ENCODE measurements around the gene GFRA1. TPM values are rescaled to one million over a fixed set of nuclear protein-coding genes. Genes with fewer than 3 reads are reported as not detected.
"Not testable (repeated sequence)": the region's sequence is repeated elsewhere in the genome, so short reads cannot be mapped to it uniquely, and the experiment has no call there.

The GFRA1 gene
- polyA plus RNA-seq, 1 donor (not counting 4 experiments of a cell fraction or from before 2014, with no cell fraction given), result not detected

DNA sequence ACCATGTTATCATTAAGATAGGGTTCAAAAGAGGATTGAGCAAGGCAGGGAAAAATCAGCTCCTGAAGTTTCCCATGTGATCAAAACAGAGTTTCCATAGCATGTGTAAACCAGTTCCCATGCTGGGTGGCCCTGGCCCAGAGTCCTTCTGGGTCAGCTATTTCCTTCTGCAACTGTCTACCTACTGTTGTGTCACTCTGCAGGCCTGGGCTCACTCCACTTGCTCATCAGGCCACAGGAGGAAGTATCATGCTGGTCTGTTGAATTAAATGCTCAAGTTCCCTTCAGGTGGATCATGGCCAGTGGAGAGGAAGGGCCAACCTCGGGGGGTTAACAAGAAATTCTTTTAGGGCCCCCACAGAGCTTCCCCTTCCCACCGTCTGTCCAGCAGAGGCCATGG is 104.7 kb downstream of the GFRA1 start:
- no peak for TF ChIP-seq EZH2 (IDR thresholded peaks at IDR 0.05; ENCODE audit: low read length)
- TF ChIP-seq, protein P1, sequence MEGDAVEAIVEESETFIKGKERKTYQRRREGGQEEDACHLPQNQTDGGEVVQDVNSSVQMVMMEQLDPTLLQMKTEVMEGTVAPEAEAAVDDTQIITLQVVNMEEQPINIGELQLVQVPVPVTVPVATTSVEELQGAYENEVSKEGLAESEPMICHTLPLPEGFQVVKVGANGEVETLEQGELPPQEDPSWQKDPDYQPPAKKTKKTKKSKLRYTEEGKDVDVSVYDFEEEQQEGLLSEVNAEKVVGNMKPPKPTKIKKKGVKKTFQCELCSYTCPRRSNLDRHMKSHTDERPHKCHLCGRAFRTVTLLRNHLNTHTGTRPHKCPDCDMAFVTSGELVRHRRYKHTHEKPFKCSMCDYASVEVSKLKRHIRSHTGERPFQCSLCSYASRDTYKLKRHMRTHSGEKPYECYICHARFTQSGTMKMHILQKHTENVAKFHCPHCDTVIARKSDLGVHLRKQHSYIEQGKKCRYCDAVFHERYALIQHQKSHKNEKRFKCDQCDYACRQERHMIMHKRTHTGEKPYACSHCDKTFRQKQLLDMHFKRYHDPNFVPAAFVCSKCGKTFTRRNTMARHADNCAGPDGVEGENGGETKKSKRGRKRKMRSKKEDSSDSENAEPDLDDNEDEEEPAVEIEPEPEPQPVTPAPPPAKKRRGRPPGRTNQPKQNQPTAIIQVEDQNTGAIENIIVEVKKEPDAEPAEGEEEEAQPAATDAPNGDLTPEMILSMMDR (optimal IDR thresholded peaks at IDR 0.05 in 1 of 3, IDR thresholded peaks at IDR 0.05 in 1 of 3, conservative IDR thresholded peaks at IDR 0.05 in 1 of 3; ENCODE audit: extremely low read depth in 1 of 3, insufficient read depth in 2 of 3, low read length in 3 of 3), result no peak
- Histone ChIP-seq H3K27ac (ENCODE audit: control insufficient read depth, insufficient read depth, low read length) (no peak overlapping the region), H3K9me1 (ENCODE audit: control insufficient read depth, extremely low read depth, insufficient read depth, low read length) (no peaks in the 10 kb centered on the region), H3K4me3 (ENCODE audit: control insufficient read depth in 2 of 3, extremely low read depth in 1 of 3, insufficient read depth in 2 of 3, low read depth in 1 of 3, low read length in 3 of 3) (no peak overlapping the region), H3K4me1 (ENCODE audit: control insufficient read depth, extremely low read depth, insufficient read depth, low read length) (no peaks in the 10 kb centered on the region), H3K36me3 (ENCODE audit: control insufficient read depth in 2 of 2, extremely low read depth in 1 of 2, insufficient read depth in 2 of 2, low read length in 2 of 2) (no peaks in the 10 kb centered on the region), H3K79me2 (ENCODE audit: control insufficient read depth, insufficient read depth, low read length) (no peaks in the 10 kb centered on the region), H3K4me2 (ENCODE audit: control insufficient read depth, extremely low read depth, insufficient read depth, low read depth, low read length) (no peak overlapping the region), H3K9ac (ENCODE audit: control insufficient read depth, extremely low read depth, insufficient read depth, low read length) (no peak overlapping the region), H3K27me3 (ENCODE audit: control insufficient read depth, extremely low read depth, insufficient read depth, low read length) (no peaks in the 10 kb centered on the region), H2AFZ (ENCODE audit: control insufficient read depth, low read length) (no peak overlapping the region), H4K20me1 (ENCODE audit: control insufficient read depth, extremely low read depth, insufficient read depth, low read length) (no peaks in the 10 kb centered on the region), H3K9me3 (ENCODE audit: control insufficient read depth, low read depth, low read length) (no peaks in the 10 kb centered on the region)
- FAIRE-seq, result no peak
- dilution Hi-C loops (cut with MboI; ENCODE audit: extremely low pct_ligation_motif_present, low sequenced_read_pairs), result no loop called here
- DNase-seq (ENCODE audit: low read depth, low spot score), result no peak

DNA sequence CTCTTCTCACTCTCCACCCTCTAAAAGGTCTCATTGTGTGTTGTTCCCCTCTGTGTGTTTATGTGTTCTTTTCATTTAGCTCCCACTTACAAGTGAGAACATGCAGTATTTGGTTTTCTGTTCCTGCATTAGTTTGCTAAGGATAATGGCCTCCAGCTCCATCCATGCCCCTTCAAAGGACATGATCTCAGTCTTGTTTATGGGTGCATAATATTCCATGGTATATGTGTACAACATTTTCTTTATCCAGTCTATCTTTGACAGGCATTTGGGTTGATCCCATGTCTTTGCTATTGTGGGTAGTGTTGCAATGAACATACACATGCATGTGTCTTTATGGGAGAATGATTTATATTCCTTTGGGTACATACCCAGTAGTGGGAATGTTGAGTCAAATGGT is 107.1 kb downstream of the GFRA1 start:
- H3K4me1 ChIP-seq (ENCODE audit: control insufficient read depth, extremely low read depth, insufficient read depth, low read length); H3K9ac ChIP-seq (ENCODE audit: control insufficient read depth, extremely low read depth, insufficient read depth, low read length); H2AFZ ChIP-seq (ENCODE audit: control insufficient read depth, low read length); H3K4me2 ChIP-seq (ENCODE audit: control insufficient read depth, extremely low read depth, insufficient read depth, low read depth, low read length); H3K9me3 ChIP-seq (ENCODE audit: control insufficient read depth, low read depth, low read length); H3K27me3 ChIP-seq (ENCODE audit: control insufficient read depth, extremely low read depth, insufficient read depth, low read length); FAIRE-seq; H3K4me3 ChIP-seq (ENCODE audit: control insufficient read depth in 2 of 3, extremely low read depth in 1 of 3, insufficient read depth in 2 of 3, low read depth in 1 of 3, low read length in 3 of 3); H3K27ac ChIP-seq (ENCODE audit: control insufficient read depth, insufficient read depth, low read length); dilution Hi-C loops (cut with MboI; ENCODE audit: extremely low pct_ligation_motif_present, low sequenced_read_pairs); H4K20me1 ChIP-seq (ENCODE audit: control insufficient read depth, extremely low read depth, insufficient read depth, low read length); H3K9me1 ChIP-seq (ENCODE audit: control insufficient read depth, extremely low read depth, insufficient read depth, low read length); DNase-seq (ENCODE audit: low read depth, low spot score); H3K36me3 ChIP-seq (ENCODE audit: control insufficient read depth in 2 of 2, extremely low read depth in 1 of 2, insufficient read depth in 2 of 2, low read length in 2 of 2); H3K79me2 ChIP-seq (ENCODE audit: control insufficient read depth, insufficient read depth, low read length): not testable (repeated sequence)

DNA sequence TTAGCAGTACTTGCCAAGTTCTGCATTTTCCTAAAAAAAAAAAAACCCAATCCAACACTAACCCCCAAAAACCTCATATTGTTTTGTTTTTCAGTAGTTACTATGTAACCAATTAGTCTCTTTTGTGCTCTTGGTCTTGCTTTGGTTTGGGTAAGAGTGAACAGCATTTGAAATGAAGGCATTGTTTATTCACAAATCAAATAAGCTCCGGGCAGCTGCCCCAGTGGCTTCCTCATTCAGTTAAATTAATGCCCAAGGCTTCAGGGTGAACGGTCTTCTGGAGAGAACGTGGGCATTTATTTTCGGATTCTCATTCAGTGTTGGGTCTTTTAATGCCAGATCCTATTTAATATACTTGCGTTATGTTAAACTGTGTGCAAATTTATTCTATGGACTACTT is 108.7 kb downstream of the GFRA1 start:
- H3K9me3 ChIP-seq (ENCODE audit: control insufficient read depth, low read depth, low read length), result no peaks in the 10 kb centered on the region
- FAIRE-seq (no peak), DNase-seq (ENCODE audit: low read depth, low spot score) (no peak)
- no peak overlapping the region for H3K9ac ChIP-seq (ENCODE audit: control insufficient read depth, extremely low read depth, insufficient read depth, low read length)
- no peak overlapping the region for H2AFZ ChIP-seq (ENCODE audit: control insufficient read depth, low read length)
- dilution Hi-C loops (cut with MboI; ENCODE audit: extremely low pct_ligation_motif_present, low sequenced_read_pairs), result no loop called here
- no peak overlapping the region for H3K4me3 ChIP-seq (ENCODE audit: control insufficient read depth in 2 of 3, extremely low read depth in 1 of 3, insufficient read depth in 2 of 3, low read depth in 1 of 3, low read length in 3 of 3)
- no peak overlapping the region for H3K4me2 ChIP-seq (ENCODE audit: control insufficient read depth, extremely low read depth, insufficient read depth, low read depth, low read length)
- no peaks in the 10 kb centered on the region for H4K20me1 ChIP-seq (ENCODE audit: control insufficient read depth, extremely low read depth, insufficient read depth, low read length)
- TF ChIP-seq, protein P1 (optimal IDR thresholded peaks at IDR 0.05 in 1 of 3, IDR thresholded peaks at IDR 0.05 in 1 of 3, conservative IDR thresholded peaks at IDR 0.05 in 1 of 3; ENCODE audit: extremely low read depth in 1 of 3, insufficient read depth in 2 of 3, low read length in 3 of 3), result no peak
- no peak for TF ChIP-seq EZH2 (IDR thresholded peaks at IDR 0.05; ENCODE audit: low read length)
- no peaks in the 10 kb centered on the region for H3K36me3 ChIP-seq (ENCODE audit: control insufficient read depth in 2 of 2, extremely low read depth in 1 of 2, insufficient read depth in 2 of 2, low read length in 2 of 2)
- no peak overlapping the region for H3K27ac ChIP-seq (ENCODE audit: control insufficient read depth, insufficient read depth, low read length)
- no peaks in the 10 kb centered on the region for H3K79me2 ChIP-seq (ENCODE audit: control insufficient read depth, insufficient read depth, low read length)
- no peaks in the 10 kb centered on the region for H3K4me1 ChIP-seq (ENCODE audit: control insufficient read depth, extremely low read depth, insufficient read depth, low read length)
- no peaks in the 10 kb centered on the region for H3K9me1 ChIP-seq (ENCODE audit: control insufficient read depth, extremely low read depth, insufficient read depth, low read length)
- no peaks in the 10 kb centered on the region for H3K27me3 ChIP-seq (ENCODE audit: control insufficient read depth, extremely low read depth, insufficient read depth, low read length)
